GM19328 (cell line): ENCODE measurements around the gene RXRA.

Source experiments
- ATAC-seq: cut with Tn5 transposase; IDR thresholded peaks from one replicate; pipeline ENCODE4 v1.9.1; 2021; ENCODE audit warnings: mild to moderate bottlenecking, moderate library complexity; ENCODE audit not compliant: unreplicated experiment

RXRA gene

GRCh38 chr9:134366223-134367031 lies 40.2 kb downstream of the RXRA start:
- no peak for ATAC-seq

- no peak for ATAC-seq
Observed at GRCh38 chr9:134367061-134367460, 40.8 kb downstream of the RXRA start.

GRCh38 chr9:134367791-134368490 lies 41.7 kb downstream of the RXRA start:
- no peak for ATAC-seq

- no peak for ATAC-seq
Observed at GRCh38 chr9:134368571-134368970, 42.3 kb downstream of the RXRA start.

- ATAC-seq, result no peak
Observed at GRCh38 chr9:134369416-134370212, 43.4 kb downstream of the RXRA start.

GRCh38 chr9:134370213-134370492 lies 43.9 kb downstream of the RXRA start:
- ATAC-seq, result no peak

GRCh38 chr9:134370638-134371037 lies 44.4 kb downstream of the RXRA start:
- ATAC-seq, result no peak

- ATAC-seq, result no peak
Observed at GRCh38 chr9:134371731-134372130, 45.5 kb downstream of the RXRA start.

GRCh38 chr9:134372581-134373267 lies 46.5 kb downstream of the RXRA start:
- ATAC-seq, result no peak

GRCh38 chr9:134373269-134373668 lies 47.0 kb downstream of the RXRA start:
- no peak for ATAC-seq

- no peak for ATAC-seq
Observed at GRCh38 chr9:134373953-134374300, 47.7 kb downstream of the RXRA start.

- no peak for ATAC-seq
Observed at GRCh38 chr9:134374301-134375010, 48.2 kb downstream of the RXRA start.

GRCh38 chr9:134375011-134375390 lies 48.7 kb downstream of the RXRA start:
- no peak for ATAC-seq

GRCh38 chr9:134375430-134376385 lies 49.5 kb downstream of the RXRA start:
- no peak for ATAC-seq

GRCh38 chr9:134376386-134377142 lies 50.3 kb downstream of the RXRA start:
- no peak for ATAC-seq

- no peak for ATAC-seq
Observed at GRCh38 chr9:134377143-134377484, 50.9 kb downstream of the RXRA start.

GRCh38 chr9:134377976-134378375 lies 51.7 kb downstream of the RXRA start:
- no peak for ATAC-seq

GRCh38 chr9:134378901-134379338 lies 52.7 kb downstream of the RXRA start:
- ATAC-seq, result no peak

GRCh38 chr9:134379831-134380365 lies 53.6 kb downstream of the RXRA start:
- no peak for ATAC-seq
